Activated T-cell treated with anti-CD3 and anti-CD28 coated beads for 24 hours (primary cell): Measurements from ENCODE around the gene HCAR3.
"Not testable (repeated sequence)": the region's sequence is repeated elsewhere in the genome, so short reads cannot be mapped to it uniquely, and the experiment has no call there.

ENCODE experiments used
- DNase-seq: peaks from one replicate; pipeline ENCODE4 v3.0.0-alpha.2; 2020; ENCODE audit warnings: low read depth

HCAR3 gene

DNA sequence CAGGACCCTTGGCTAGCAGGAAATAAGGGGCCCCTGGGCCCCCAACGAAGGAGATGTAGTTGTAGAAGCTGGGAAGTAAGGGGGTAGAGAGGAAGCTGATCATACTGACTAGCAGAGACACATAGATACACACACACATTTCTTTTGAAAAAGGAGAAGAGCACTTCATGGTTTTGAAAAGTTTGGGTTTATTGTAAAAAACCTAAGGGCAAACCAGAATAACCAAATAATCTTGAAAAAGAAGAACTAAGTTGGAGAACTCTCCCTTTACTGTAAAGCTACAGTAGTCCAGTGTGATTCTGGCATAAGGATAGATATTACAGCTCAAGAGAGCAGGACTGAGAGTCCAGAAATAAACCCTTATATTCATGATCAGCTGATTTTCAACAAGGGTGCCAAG is 5.8 kb upstream of the HCAR3 start:
- DNase-seq, result no peak

DNA sequence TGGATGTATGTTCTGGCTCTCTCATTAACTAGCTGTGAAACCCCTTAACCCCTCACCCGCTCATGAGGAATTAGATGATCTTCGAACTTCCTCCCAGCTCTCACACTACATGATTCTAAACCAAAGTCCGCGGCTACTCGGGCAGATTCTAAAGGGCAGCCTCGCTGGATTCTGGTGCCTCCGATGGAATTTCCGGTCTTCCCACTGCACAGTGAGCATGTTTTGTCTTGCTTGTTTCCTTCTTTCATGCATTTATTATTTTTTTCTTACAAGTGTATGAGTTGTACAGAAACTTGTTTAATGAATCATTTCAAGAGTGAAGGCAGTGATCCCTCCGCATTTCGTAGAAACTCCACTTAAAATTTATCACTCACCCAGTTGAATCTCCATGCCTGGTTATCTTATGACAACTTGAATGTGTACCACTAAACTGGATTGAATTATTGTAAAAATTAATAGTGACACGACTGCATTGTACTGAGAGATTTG is 4.5 kb upstream of the HCAR3 start:
- no peak for DNase-seq

DNA sequence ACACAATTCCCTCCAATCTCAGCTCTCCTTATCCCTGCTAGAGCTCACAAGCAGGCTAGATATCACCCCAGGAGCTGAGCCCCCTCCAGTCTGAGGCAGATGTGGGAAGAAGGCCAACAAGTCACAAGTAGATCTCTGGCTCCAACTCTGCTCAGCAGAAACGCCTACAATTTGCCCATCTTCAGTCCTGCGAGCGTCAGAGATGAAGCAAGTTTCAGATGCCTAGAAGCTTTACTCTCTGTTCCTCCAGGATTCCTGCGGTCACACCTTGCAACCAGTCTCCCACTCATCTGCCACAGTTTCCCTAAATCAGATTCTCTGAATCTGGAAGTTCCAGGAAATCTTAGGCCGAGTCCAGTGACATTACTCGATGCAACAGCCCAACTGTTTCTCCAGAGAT is 1.4 kb downstream of the HCAR3 start:
- not testable (repeated sequence) for DNase-seq

DNA sequence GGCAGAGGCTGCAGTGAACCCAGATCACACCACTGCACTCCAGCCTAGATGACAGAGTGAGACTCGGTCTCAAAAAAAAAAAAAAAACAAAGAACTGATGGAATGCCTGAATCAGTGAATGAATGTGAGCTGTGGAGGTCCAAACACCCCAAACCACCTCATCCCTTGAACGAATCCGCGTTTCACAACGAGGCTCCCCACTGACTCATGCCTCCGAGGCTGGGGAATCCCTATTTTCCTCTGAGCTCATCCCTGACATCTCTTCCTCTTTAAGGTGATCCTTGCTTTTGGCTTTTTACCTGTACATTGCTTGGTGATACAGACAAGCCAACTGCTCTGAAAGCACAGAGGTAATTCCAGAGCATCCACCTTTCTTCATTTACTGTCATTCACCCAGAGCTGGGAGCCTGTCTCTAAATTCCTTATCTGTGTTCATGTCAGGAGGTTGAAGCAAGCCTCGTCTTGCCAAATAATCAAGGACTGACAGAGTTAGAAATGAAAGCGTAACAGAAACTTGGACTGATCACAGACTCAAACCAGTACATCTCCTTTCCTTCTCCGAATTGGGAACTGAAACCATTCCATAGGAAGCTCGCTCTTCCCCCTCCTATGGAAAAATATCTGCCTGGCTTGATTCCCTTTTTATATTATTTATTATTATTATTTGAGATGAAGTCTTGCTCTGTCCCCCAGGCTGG is 3.0 kb downstream of the HCAR3 start:
- DNase-seq, result not testable (repeated sequence)

DNA sequence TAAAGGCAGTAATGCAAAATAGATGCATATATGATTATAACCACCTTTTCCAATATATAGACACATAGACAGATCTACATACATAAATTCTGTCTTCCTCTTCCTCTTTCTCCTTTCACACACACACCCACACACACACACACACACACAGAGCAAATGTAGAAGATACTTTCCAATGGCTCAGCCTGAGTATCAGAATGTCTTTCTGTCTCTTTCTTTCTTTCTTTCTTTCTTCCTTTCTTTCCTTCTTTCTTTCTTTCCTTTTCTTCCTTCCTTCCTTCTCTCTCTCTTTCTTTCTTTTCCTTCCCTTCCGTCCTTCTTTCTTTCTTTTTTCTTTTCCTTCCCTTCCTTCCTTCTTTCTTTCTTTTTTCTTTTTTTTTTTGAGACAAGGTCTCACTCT is 5.3 kb downstream of the HCAR3 start:
- DNase-seq, result not testable (repeated sequence)

DNA sequence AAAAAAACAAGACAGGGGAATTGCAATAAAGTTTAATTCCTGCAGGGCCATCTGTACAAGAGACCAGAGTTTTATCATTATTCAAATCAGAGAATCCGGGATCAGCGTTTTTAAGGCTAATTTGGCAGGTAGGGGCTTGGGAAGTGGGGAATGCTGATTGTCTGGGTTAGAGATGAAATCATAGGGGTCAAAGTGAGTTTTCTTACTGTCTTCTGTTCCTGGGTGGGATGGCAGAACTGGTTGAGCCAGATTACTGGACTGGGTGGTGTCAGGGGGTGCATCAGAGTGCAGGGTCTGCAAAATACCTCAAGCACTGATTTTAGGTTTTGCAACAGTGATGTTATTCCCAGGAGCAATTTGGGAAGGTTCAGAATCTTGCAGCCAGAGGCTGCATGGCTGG is 6.3 kb downstream of the HCAR3 start:
- not testable (repeated sequence) for DNase-seq

DNA sequence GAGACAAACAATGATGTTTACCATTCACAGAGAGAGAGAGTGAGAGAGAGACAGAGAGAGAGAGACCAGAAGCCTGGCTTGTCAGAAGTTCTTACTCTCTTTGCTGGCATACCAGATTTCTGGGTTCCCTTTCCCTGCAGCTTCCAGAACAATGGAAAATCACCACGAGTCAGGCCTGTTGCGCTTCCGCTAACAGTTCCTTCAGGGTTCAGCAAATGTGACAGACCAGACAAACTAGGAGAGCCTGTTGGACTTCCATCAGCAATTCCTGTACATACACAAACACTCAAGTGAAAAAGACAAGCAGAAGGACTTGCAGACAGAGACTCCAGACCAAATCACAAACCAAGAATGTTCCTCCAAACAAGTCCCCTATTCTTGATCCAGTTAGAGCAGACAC is 7.3 kb downstream of the HCAR3 start:
- not testable (repeated sequence) for DNase-seq

DNA sequence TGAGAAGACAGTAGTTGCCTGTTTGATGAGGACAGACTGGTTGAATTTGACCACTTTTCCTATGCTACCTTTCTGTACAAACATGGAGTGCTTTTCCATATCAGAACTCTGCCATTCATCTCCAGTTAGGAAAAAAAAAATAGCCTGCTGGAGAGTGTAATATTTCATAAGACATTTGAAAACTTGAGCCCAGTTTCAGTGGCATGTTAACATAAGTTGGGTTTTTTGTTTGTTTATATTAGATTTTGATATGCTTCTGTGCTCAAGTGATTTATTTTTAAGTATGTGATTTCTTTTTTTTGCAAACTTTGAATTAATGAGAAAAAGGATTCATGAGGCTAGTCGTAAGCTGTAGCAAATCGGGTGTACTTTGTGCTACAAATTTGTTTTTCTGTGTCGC is 12.8 kb downstream of the HCAR3 start:
- not testable (repeated sequence) for DNase-seq

DNA sequence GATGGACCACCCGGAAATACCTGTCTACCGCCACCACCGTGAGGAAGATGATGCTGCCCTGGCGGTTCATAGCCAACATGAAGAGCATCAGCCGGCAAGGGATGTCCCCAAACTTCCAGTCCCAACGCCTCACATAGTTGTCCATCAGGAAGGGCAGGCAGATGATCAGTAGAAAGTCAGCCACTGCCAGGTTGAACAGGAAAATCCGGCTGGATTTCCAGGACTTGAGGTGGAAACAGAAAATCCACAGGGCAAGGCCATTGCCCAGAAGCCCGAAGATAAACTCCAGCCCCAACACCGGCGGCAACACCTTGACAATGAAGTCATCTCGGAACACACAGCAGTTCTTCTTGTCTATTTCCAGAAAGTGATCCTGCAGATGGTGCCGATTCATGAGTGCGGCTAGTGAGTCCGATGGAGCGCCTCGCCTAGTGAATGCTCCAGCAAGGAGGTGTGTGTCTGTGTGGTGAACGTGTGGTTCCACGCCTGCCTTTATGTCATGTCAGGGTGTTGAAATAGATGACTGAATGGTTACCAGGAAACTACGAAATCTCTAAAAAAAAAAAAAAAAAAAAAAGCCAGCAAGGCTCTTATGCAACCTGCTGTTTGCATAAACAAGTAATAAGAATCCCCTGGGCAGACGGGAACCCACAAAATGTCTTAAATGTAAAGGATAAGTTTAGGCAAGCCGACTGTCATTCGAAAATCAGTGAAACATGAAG is 13.6 kb downstream of the HCAR3 start, which contains the start of gene HCAR2:
Gene HCAR2, minus strand, starts transcription at position 468 of the 722 bp plus-strand sequence. Its CDS starts 74 bp downstream, at position 394.
- not testable (repeated sequence) for DNase-seq

DNA sequence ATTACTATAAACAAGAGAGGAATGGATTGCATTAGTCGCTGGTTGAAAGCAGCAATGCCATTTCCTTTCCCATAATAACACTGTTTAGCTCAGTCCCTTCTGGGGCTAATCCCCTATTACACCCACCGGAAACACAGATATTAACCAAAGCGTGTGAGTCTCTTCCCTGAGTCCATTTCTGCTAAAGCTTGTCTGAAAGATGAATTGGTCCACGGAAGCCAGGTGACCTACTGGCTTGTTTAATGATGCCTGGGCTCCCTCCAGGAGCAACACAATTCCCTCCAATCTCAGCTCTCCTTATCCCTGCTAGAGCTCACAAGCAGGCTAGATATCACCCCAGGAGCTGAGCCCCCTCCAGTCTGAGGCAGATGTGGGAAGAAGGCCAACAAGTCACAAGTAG is 15.1 kb downstream of the HCAR3 start:
- not testable (repeated sequence) for DNase-seq

DNA sequence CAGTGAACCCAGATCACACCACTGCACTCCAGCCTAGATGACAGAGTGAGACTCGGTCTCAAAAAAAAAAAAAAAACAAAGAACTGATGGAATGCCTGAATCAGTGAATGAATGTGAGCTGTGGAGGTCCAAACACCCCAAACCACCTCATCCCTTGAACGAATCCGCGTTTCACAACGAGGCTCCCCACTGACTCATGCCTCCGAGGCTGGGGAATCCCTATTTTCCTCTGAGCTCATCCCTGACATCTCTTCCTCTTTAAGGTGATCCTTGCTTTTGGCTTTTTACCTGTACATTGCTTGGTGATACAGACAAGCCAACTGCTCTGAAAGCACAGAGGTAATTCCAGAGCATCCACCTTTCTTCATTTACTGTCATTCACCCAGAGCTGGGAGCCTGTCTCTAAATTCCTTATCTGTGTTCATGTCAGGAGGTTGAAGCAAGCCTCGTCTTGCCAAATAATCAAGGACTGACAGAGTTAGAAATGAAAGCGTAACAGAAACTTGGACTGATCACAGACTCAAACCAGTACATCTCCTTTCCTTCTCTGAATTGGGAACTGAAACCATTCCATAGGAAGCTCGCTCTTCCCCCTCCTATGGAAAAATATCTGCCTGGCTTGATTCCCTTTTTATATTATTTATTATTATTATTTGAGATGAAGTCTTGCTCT is 16.4 kb downstream of the HCAR3 start:
- not testable (repeated sequence) for DNase-seq

DNA sequence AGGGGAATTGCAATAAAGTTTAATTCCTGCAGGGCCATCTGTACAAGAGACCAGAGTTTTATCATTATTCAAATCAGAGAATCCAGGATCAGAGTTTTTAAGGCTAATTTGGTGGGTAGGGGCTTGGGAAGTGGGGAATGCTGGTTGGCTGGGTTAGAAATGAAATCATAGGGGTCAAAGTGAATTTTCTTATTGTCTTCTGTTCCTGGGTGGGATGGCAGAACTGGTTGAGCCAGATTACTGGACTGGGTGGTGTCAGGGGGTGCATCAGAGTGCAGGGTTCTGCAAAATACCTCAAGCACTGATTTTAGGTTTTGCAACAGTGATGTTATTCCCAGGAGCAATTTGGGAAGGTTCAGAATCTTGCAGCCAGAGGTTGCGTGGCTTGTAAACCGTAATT is 19.7 kb downstream of the HCAR3 start:
- not testable (repeated sequence) for DNase-seq

DNA sequence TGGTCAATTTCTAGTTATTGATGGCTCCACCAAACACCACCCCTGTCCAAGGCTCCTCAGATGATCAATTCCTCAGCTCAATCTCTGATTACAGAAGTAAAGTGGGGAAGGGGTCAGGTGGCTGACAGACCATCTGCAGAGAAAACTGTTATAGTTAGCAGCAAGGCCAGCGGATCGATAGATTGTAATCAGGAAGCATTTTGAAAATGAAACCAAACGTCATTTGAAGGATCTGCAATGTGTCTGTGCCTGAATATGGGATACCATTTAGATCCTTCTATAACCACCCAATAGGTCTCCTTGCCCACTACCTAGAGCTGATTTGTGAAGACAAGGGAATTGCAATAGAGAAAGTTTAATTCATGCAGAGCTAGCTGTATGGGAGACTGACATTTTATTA is 25.0 kb downstream of the HCAR3 start:
- DNase-seq, result no peak

DNA sequence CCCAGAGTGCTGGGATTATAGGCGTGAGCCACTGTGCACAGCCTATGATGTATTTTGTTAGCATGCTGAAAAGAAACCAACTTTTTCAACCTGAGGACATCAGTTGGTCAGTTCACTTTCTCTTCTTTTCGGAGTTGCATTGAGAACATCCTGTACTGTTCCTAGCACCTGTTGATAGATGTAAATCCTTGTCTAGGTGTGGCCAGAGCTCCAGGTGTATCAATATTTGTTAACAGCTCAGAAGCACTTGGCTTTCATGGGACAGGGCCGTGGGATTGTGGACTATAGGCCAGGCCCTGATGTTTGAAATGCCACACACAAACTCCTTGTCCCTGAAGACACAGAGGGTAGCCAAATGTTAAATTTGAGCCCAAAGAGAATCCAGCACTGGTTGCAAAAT is 28.3 kb downstream of the HCAR3 start:
- no peak for DNase-seq

DNA sequence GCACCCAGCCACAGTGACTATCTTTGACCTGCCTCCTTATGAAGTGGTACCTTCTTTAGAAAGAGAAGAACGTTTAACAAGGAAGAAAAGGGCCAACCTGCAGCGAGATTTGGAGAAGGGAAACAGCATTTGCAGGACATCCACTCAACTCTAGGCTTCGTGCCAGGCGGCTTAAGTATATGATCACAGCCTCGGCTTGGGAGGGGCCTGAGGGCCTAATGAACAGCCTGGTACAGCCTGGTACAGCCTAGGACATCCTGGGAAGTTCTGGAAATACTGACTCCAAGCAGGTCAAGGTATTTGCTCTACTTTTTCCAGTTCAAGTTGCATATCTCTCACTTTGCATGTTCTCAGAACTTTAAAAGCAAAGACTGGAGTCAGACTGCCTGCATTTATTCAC is 29.5 kb downstream of the HCAR3 start:
- no peak for DNase-seq

DNA sequence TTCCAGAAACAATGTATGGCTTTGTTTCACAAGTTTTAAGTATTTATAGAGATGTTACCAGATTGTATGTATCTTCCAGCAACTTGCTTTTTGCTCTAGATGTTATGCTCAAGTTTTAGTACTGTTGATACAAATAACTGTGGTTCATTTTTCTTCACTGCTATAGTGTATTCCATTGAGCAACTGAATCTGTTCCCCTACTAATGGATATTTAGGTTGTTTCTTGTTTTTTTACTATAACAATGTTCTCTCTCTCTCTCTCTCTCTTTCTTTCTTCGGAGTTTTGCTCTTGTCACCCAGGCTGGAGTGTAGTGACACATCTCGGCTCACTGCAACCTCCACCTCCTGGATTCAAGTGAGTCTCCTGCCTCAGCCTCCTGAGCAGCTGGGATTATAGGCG is 30.1 kb downstream of the HCAR3 start:
- no peak for DNase-seq

DNA sequence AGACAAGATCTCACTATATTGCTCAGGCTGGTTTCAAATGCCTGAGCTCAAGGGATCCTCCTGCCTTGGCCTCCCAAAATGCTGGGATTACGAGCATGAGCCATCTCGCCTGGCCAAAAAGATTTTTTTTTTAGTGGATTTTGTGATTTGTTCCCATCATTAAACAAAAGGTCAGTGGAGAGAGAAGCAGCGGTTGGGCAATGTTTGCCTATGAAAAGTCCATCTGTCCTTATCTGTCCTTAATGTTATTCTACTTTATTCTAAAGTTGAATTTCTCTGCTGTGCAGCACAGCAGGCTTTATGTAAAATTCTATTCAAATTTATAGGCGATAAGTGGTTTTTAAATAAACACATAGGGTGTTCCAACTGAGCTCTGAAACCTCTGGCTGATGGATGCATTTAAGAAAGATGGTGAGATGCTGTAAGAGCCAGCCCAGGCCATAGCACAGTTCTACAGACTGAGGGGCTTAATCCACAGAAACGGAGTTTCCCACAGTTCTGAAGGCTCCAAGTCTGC is 32.3 kb downstream of the HCAR3 start:
- no peak for DNase-seq

DNA sequence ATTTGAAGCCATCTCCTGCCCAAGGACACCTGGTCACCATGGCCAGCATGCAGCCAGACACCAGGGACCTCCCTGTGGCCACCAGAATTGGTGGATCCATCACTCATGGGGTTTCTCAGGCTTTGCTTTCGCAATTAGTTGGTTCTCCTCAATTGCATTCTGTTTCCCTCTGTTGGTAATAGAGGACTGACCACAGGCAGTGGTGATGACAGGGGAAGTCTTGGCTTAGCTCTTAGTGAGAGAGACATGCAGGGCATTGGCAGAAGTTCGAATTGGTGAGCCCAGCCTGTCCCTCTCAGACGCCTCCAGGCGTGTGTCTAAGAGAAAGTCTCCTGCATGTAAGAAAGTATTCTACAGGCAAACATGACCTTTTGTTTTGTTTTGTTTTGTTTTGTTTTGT is 34.8 kb downstream of the HCAR3 start:
- DNase-seq, result no peak

DNA sequence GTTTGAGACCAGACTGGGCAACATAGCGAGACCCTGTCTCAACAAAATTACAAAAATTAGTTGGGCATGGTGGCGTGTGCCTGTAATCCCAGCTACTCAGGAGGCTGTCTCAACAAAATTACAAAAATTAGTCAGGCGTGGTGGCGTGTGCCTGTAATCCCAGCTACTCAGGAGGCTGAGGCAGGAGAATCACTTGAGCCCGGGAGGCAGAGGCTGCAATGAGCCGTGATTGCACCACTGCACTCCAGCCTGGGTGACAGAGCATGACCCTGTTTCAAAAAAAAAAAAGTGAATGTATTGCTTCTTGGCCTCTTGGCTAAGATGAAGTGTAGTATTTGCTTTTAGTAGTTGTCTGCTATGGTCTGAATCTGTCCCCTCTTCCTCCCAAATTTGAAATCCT is 35.6 kb downstream of the HCAR3 start:
- DNase-seq, result not testable (repeated sequence)

DNA sequence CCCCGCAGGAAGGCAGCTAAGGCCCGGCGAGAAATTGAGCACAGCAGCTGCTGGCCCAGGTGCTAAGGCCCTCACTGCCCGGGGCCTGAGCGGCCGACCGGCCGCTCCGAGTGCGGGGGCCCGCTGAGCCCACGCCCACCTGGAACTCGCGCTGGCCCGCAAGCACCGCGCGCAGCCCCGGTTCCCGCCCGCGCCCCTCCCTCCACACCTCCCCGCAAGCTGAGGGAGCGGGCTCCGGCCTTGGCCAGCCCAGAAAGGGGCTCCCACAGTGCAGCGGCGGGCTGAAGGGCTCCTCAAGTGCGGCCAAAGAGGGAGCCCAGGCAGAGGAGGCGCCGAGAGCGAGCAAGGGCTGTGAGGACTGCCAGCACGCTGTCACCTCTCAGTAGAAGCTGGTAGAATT is 39.8 kb downstream of the HCAR3 start:
- DNase-seq, result not testable (repeated sequence)

DNA sequence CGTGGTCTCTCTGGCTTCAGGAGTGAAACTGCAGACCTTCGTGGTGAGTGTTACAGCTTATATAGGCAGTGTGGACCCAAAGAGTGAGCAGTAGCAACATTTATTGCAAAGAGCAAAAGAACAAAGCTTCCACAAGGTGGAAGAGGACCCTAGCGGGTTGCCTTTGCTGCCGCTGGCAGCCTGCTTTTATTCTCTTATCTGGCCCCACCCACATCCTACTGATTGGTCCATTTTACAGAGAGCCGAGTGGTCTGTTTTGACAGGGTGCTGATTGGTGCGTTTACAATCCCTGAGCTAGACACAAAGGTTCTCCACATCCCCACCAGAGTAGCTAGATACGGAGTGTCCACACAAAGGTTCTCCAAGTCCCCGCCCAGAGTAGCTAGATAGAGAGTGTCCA is 40.6 kb downstream of the HCAR3 start:
- not testable (repeated sequence) for DNase-seq

DNA sequence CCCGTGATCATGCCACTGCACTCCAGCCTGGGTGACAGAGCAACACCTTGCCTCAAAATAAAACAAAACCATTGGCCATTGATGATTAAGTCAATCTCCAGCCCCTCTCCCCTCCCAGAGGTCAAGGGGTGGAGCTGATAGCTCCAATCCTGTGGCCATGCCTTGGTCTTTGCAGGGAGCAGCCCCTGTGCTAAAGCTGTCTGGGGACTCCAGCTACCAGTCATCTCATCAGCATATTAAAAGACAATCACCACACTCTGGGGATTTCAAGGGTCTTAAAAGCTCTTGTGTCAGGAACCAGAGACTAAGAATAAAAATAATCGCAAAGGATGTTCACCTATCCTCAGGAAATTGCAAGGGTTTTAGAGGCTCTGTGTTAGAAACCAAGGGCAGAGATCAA is 44.1 kb downstream of the HCAR3 start:
- DNase-seq, result no peak
